ENCODE data around the gene IDNK. TPM values are rescaled to one million over a fixed set of nuclear protein-coding genes. Genes with fewer than 3 reads are reported as not detected.

Gene IDNK
- total and polyA plus RNA-seq, 4 donors, result 5.6 to 33.4 (median 14.7) TPM

DNA sequence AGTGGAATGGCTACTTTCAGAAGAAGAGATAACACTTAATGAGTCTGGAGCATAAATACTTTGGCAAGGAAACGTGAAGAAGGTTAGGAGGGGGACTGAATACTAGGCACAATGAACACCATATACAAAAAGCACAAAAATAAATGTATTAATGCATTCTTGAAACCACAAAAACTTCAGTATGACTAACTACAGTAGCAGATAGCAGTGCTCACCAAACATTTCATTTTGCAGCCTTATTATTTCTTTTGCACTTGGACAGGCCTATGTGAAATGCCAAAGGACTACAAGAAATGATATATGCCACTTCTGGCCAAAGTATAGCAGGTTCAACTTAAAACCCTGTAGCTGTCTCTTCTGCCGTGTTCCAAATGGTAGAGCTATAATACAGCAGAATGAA, 58.5 kb downstream of the IDNK start:
- H3K36me3 ChIP-seq (ENCODE audit: control insufficient read depth in 4 of 4, insufficient read depth in 3 of 4, low read depth in 1 of 4, low read length in 3 of 4), result peaks cover 5 to 33% (median 27%) of the 10 kb centered on the region in 4 donors
- no peaks in the 10 kb centered on the region for H3K9me3 ChIP-seq (ENCODE audit: control insufficient read depth in 4 of 4, low read length in 3 of 4)
- H3K27me3 ChIP-seq (ENCODE audit: control insufficient read depth in 4 of 4, insufficient read depth in 4 of 4, low read length in 3 of 4), result no peaks in the 10 kb centered on the region
- DNase-seq (ENCODE audit: low spot score), result no peak
- no peak overlapping the region for H3K9ac ChIP-seq (ENCODE audit: low read depth in 1 of 2, low read length in 2 of 2)
- peaks cover 3 to 7% (median 5%) of the 10 kb centered on the region in 4 donors for H3K4me1 ChIP-seq (ENCODE audit: control insufficient read depth in 4 of 4, insufficient read depth in 4 of 4, low read length in 3 of 4)
- TF ChIP-seq, protein P1, sequence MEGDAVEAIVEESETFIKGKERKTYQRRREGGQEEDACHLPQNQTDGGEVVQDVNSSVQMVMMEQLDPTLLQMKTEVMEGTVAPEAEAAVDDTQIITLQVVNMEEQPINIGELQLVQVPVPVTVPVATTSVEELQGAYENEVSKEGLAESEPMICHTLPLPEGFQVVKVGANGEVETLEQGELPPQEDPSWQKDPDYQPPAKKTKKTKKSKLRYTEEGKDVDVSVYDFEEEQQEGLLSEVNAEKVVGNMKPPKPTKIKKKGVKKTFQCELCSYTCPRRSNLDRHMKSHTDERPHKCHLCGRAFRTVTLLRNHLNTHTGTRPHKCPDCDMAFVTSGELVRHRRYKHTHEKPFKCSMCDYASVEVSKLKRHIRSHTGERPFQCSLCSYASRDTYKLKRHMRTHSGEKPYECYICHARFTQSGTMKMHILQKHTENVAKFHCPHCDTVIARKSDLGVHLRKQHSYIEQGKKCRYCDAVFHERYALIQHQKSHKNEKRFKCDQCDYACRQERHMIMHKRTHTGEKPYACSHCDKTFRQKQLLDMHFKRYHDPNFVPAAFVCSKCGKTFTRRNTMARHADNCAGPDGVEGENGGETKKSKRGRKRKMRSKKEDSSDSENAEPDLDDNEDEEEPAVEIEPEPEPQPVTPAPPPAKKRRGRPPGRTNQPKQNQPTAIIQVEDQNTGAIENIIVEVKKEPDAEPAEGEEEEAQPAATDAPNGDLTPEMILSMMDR (IDR thresholded peaks at IDR 0.05; ENCODE audit: low read depth, low read length, missing input control), result no peak
- TF ChIP-seq GABPA (IDR thresholded peaks at IDR 0.05 in 1 of 2, conservative IDR thresholded peaks at IDR 0.05 in 1 of 2) (no peak), FOXA2 (IDR thresholded peaks at IDR 0.05) (no peak), FOXA1 (IDR thresholded peaks at IDR 0.05) (no peak), HNF4A (conservative IDR thresholded peaks at IDR 0.05) (no peak), JUND (IDR thresholded peaks at IDR 0.05) (no peak), SP1 (IDR thresholded peaks at IDR 0.05) (no peak), EGR1 (IDR thresholded peaks at IDR 0.05; ENCODE audit: low read depth in 2 of 2) (no peak), RXRA (IDR thresholded peaks at IDR 0.05) (no peak), NR2F2 (IDR thresholded peaks at IDR 0.05) (no peak), TAF1 (conservative IDR thresholded peaks at IDR 0.05) (no peak), RAD21 (IDR thresholded peaks at IDR 0.05) (no peak)
- TF ChIP-seq, protein P2, sequence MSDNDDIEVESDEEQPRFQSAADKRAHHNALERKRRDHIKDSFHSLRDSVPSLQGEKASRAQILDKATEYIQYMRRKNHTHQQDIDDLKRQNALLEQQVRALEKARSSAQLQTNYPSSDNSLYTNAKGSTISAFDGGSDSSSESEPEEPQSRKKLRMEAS (IDR thresholded peaks at IDR 0.05), result no peak
- TF ChIP-seq, protein P3, sequence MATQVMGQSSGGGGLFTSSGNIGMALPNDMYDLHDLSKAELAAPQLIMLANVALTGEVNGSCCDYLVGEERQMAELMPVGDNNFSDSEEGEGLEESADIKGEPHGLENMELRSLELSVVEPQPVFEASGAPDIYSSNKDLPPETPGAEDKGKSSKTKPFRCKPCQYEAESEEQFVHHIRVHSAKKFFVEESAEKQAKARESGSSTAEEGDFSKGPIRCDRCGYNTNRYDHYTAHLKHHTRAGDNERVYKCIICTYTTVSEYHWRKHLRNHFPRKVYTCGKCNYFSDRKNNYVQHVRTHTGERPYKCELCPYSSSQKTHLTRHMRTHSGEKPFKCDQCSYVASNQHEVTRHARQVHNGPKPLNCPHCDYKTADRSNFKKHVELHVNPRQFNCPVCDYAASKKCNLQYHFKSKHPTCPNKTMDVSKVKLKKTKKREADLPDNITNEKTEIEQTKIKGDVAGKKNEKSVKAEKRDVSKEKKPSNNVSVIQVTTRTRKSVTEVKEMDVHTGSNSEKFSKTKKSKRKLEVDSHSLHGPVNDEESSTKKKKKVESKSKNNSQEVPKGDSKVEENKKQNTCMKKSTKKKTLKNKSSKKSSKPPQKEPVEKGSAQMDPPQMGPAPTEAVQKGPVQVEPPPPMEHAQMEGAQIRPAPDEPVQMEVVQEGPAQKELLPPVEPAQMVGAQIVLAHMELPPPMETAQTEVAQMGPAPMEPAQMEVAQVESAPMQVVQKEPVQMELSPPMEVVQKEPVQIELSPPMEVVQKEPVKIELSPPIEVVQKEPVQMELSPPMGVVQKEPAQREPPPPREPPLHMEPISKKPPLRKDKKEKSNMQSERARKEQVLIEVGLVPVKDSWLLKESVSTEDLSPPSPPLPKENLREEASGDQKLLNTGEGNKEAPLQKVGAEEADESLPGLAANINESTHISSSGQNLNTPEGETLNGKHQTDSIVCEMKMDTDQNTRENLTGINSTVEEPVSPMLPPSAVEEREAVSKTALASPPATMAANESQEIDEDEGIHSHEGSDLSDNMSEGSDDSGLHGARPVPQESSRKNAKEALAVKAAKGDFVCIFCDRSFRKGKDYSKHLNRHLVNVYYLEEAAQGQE (IDR thresholded peaks at IDR 0.05), result no peak
- TF ChIP-seq, protein P4, sequence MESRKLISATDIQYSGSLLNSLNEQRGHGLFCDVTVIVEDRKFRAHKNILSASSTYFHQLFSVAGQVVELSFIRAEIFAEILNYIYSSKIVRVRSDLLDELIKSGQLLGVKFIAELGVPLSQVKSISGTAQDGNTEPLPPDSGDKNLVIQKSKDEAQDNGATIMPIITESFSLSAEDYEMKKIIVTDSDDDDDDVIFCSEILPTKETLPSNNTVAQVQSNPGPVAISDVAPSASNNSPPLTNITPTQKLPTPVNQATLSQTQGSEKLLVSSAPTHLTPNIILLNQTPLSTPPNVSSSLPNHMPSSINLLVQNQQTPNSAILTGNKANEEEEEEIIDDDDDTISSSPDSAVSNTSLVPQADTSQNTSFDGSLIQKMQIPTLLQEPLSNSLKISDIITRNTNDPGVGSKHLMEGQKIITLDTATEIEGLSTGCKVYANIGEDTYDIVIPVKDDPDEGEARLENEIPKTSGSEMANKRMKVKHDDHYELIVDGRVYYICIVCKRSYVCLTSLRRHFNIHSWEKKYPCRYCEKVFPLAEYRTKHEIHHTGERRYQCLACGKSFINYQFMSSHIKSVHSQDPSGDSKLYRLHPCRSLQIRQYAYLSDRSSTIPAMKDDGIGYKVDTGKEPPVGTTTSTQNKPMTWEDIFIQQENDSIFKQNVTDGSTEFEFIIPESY (IDR thresholded peaks at IDR 0.05), result no peak
- TF ChIP-seq, protein P5, sequence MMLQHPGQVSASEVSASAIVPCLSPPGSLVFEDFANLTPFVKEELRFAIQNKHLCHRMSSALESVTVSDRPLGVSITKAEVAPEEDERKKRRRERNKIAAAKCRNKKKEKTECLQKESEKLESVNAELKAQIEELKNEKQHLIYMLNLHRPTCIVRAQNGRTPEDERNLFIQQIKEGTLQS (IDR thresholded peaks at IDR 0.05), result no peak
- WGBS, result 88% methylated on average over 2 of the region's 2 CpGs
- H3K27ac ChIP-seq (ENCODE audit: low read depth in 1 of 2, low read length in 2 of 2), result no peak overlapping the region
- H3K4me3 ChIP-seq (ENCODE audit: low read depth in 1 of 3, low read length in 3 of 3), result no peak overlapping the region

DNA sequence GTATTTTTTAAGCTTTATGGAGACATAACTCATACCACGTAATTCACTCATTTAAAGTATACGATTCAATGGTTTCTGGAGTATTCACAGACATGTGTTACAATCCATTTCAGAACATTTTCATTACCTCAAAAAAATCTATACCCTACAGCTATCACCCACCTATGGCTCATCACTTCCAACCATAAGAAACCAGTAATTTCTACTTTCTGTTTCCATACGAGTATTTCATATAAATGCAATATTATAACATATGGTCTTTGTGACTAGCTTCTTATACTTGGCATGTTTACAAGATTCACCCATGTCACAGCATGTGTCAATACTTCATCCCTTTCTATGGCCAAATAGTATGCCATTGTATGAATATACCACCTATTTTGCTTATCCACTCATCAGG, 66.0 kb downstream of the IDNK start:
- TF ChIP-seq RXRA (IDR thresholded peaks at IDR 0.05), result no peak
- TF ChIP-seq FOXA2 (IDR thresholded peaks at IDR 0.05), result no peak
- TF ChIP-seq TAF1 (conservative IDR thresholded peaks at IDR 0.05), result no peak
- no peak for TF ChIP-seq NR2F2 (IDR thresholded peaks at IDR 0.05)
- TF ChIP-seq, protein P1 (IDR thresholded peaks at IDR 0.05; ENCODE audit: low read depth, low read length, missing input control), result no peak
- TF ChIP-seq EGR1 (IDR thresholded peaks at IDR 0.05; ENCODE audit: low read depth in 2 of 2), result no peak
- TF ChIP-seq, protein P3 (IDR thresholded peaks at IDR 0.05), result no peak
- TF ChIP-seq HNF4A (conservative IDR thresholded peaks at IDR 0.05), result no peak
- Histone ChIP-seq H3K36me3 (ENCODE audit: control insufficient read depth in 4 of 4, insufficient read depth in 3 of 4, low read depth in 1 of 4, low read length in 3 of 4) (peaks cover 0 to 1% (median 0%) of the 10 kb centered on the region in 4 donors), H3K27me3 (ENCODE audit: control insufficient read depth in 4 of 4, insufficient read depth in 4 of 4, low read length in 3 of 4) (no peaks in the 10 kb centered on the region), H3K4me3 (ENCODE audit: low read depth in 1 of 3, low read length in 3 of 3) (no peak overlapping the region), H3K4me1 (ENCODE audit: control insufficient read depth in 4 of 4, insufficient read depth in 4 of 4, low read length in 3 of 4) (peaks cover 7 to 16% (median 8%) of the 10 kb centered on the region in 4 donors), H3K9me3 (ENCODE audit: control insufficient read depth in 4 of 4, low read length in 3 of 4) (no peaks in the 10 kb centered on the region), H3K27ac (ENCODE audit: low read depth in 1 of 2, low read length in 2 of 2) (no peak overlapping the region), H3K9ac (ENCODE audit: low read depth in 1 of 2, low read length in 2 of 2) (no peak overlapping the region)
- 89% methylated on average over 3 of the region's 3 CpGs for WGBS
- DNase-seq (ENCODE audit: low spot score), result no peak
